Mesenchymal stem cell (in vitro differentiated cells and primary cell): Measurements from ENCODE around the gene PRR35.

Experiments
- DNase-seq: peaks from one replicate; pipeline ENCODE4 v3.0.0-alpha.2; 2013
- H2AFZ ChIP-seq: one replicate; pipeline ENCODE4 v1.6.1; 2013; ENCODE audit warnings: low read depth, mild to moderate bottlenecking, control low read depth, inconsistent platforms, low read length, moderate library complexity
- H2AK5ac ChIP-seq: 2 replicates; pipeline ENCODE4 v1.6.1; 2013; ENCODE audit warnings: low read length, moderate library complexity, mild to moderate bottlenecking, inconsistent platforms; ENCODE audit not compliant: severe bottlenecking
- H2BK120ac ChIP-seq: one replicate; pipeline ENCODE4 v1.6.1; 2013; ENCODE audit warnings: low read depth, mild to moderate bottlenecking, inconsistent platforms, low read length, moderate library complexity
- H2BK12ac ChIP-seq, 2 experiments: one replicate each; pipeline ENCODE4 v1.6.1; 2013; ENCODE audit warnings: inconsistent platforms in 2 of 2, low read length in 2 of 2, mild to moderate bottlenecking in 2 of 2, moderate library complexity in 2 of 2, control low read depth in 1 of 2
- H2BK15ac ChIP-seq: one replicate; pipeline ENCODE4 v1.6.1; 2013; ENCODE audit warnings: mild to moderate bottlenecking, low read depth, inconsistent platforms; ENCODE audit not compliant: poor library complexity, severe bottlenecking
- H2BK5ac ChIP-seq: 2 replicates; pipeline ENCODE4 v1.6.1; 2013; ENCODE audit warnings: low read depth, mild to moderate bottlenecking, low read length, control low read depth, inconsistent platforms; ENCODE audit not compliant: poor library complexity, severe bottlenecking
- H3K14ac ChIP-seq, 2 experiments: one replicate each; pipeline ENCODE4 v1.6.1; 2013; ENCODE audit warnings: inconsistent platforms in 2 of 2, low read length in 2 of 2, control low read depth in 1 of 2, mild to moderate bottlenecking in 1 of 2, moderate library complexity in 1 of 2
- H3K18ac ChIP-seq, 2 experiments: one replicate each; pipeline ENCODE4 v1.6.1; 2013; ENCODE audit warnings: inconsistent platforms in 2 of 2, low read length in 2 of 2, control low read depth in 1 of 2, low read depth in 1 of 2, mild to moderate bottlenecking in 1 of 2
- H3K23ac ChIP-seq, 2 experiments: one replicate each; pipeline ENCODE4 v1.6.1; 2013; ENCODE audit warnings: inconsistent platforms in 2 of 2, low read length in 2 of 2, mild to moderate bottlenecking in 2 of 2, moderate library complexity in 2 of 2, control low read depth in 1 of 2
- H3K27ac ChIP-seq: 2 replicates; pipeline ENCODE4 v1.5.1; 2013; ENCODE audit warnings: mild to moderate bottlenecking, moderate library complexity, low read length, control low read depth, inconsistent platforms; ENCODE audit not compliant: poor library complexity, severe bottlenecking
- H3K27me3 ChIP-seq, 2 experiments: 2 replicates each; pipeline versions ENCODE4 v1.6.1 to v1.7.0; 2013; ENCODE audit warnings: low read length in 2 of 2, mild to moderate bottlenecking in 2 of 2, moderate library complexity in 2 of 2, control low read depth in 1 of 2, inconsistent platforms in 1 of 2; ENCODE audit not compliant: control insufficient read depth in 1 of 2, insufficient read depth in 1 of 2
- H3K36me3 ChIP-seq, 2 experiments: 2 replicates each; pipeline versions ENCODE4 v1.6.1 to v1.7.0; 2013; ENCODE audit warnings: low read length in 2 of 2, control low read depth in 1 of 2, inconsistent platforms in 1 of 2, low read depth in 1 of 2, mild to moderate bottlenecking in 1 of 2; ENCODE audit not compliant: insufficient read depth in 2 of 2, control insufficient read depth in 1 of 2
- H3K4ac ChIP-seq, 2 experiments: one replicate each; pipeline ENCODE4 v1.6.1; 2013; ENCODE audit warnings: inconsistent platforms in 2 of 2, low read length in 2 of 2, mild to moderate bottlenecking in 2 of 2, moderate library complexity in 2 of 2, control low read depth in 1 of 2, low read depth in 1 of 2
- H3K4me1 ChIP-seq: 2 replicates; pipeline ENCODE4 v1.6.1; 2013; ENCODE audit warnings: low read depth, low read length, control low read depth; ENCODE audit not compliant: control insufficient read depth, insufficient read depth
- H3K4me2 ChIP-seq: 2 replicates; pipeline ENCODE4 v1.6.1; 2013; ENCODE audit warnings: low read length, mild to moderate bottlenecking, inconsistent platforms; ENCODE audit not compliant: poor library complexity, severe bottlenecking
- H3K4me3 ChIP-seq, 2 experiments: 2 replicates each; pipeline versions ENCODE4 v1.5.1 to v1.7.0; 2013; ENCODE audit warnings: low read length in 2 of 2, mild to moderate bottlenecking in 2 of 2, control low read depth in 1 of 2, low read depth in 1 of 2; ENCODE audit not compliant: insufficient read depth in 1 of 2
- H3K79me1 ChIP-seq: replicated peaks from 2 replicates; pipeline ENCODE4 v1.6.1; 2013; ENCODE audit warnings: mild to moderate bottlenecking, control low read depth, low read length, inconsistent platforms; ENCODE audit not compliant: poor library complexity, severe bottlenecking
- H3K9ac ChIP-seq: 2 replicates; pipeline ENCODE4 v1.7.0; 2013; ENCODE audit warnings: mild to moderate bottlenecking, low read length, moderate library complexity
- H3K9me3 ChIP-seq: 2 replicates; pipeline ENCODE4 v1.7.0; 2013; ENCODE audit warnings: mild to moderate bottlenecking, low read length; ENCODE audit not compliant: control insufficient read depth
- H4K8ac ChIP-seq: one replicate; pipeline ENCODE4 v1.6.1; 2013; ENCODE audit warnings: inconsistent platforms, mild to moderate bottlenecking, low read length, moderate library complexity
- H4K91ac ChIP-seq: one replicate; pipeline ENCODE4 v1.6.1; 2013; ENCODE audit warnings: mild to moderate bottlenecking, low read length, inconsistent platforms
- WGBS: methylation state at CpG from one replicate; pipeline ENCODE4 v1.1.7; 2013; ENCODE audit warnings: mixed read lengths; 5-methylcytosine and 5-hydroxymethylcytosine counted together

Gene PRR35

GRCh38 chr16:589658-590187 is 29.5 kb downstream of the PRR35 start, which contains the start of gene RAB40C:
RAB40C (plus strand) TSS chr16:590066; CDS start chr16:590292, 226 bp downstream.
- H2AK5ac ChIP-seq, result no peak within 1 kb of the TSS
- H4K91ac ChIP-seq, result peak within 1 kb of the TSS; percentile 92
- peak within 1 kb of the TSS; percentile 64 to 88 for H3K4ac ChIP-seq
- H3K14ac ChIP-seq, result peak within 1 kb of the TSS in 1 of 2 experiments; percentile 98
- H3K18ac ChIP-seq, result peak within 1 kb of the TSS; percentile 96 to 100
- peaks cover 59% of the 10 kb centered on the region for H3K4me1 ChIP-seq
- H3K4me3 ChIP-seq, result peak within 1 kb of the TSS; percentile 89 to 97
- peak; percentile 97 for DNase-seq
- peak within 1 kb of the TSS; percentile 90 for H2BK15ac ChIP-seq
- H3K4me2 ChIP-seq, result peak within 1 kb of the TSS; percentile 95
- H3K27ac ChIP-seq, result peak within 1 kb of the TSS; percentile 91
- H3K9ac ChIP-seq, result peak within 1 kb of the TSS; percentile 95
- peak within 1 kb of the TSS in 1 of 2 experiments; percentile 81 for H3K23ac ChIP-seq
- under 1% methylated on average over 16 of the region's 67 CpGs for WGBS
- H3K36me3 ChIP-seq, result peaks cover 0 to 16% of the 10 kb centered on the region in 2 experiments
- H4K8ac ChIP-seq, result peak within 1 kb of the TSS; percentile 98
- H3K79me1 ChIP-seq, result peaks cover 34% of the 10 kb centered on the region
- H3K27me3 ChIP-seq, result no peaks in the 10 kb centered on the region
- peak within 1 kb of the TSS; percentile 91 for H2AFZ ChIP-seq
- H3K9me3 ChIP-seq, result no peaks in the 10 kb centered on the region
- H2BK12ac ChIP-seq, result peak within 1 kb of the TSS; percentile 52 to 89
- peak within 1 kb of the TSS; percentile 95 for H2BK5ac ChIP-seq
- H2BK120ac ChIP-seq, result peak within 1 kb of the TSS; percentile 90

- H2BK5ac ChIP-seq, result no peak overlapping the region
- H3K4ac ChIP-seq, result peak overlapping the region; percentile 15 to 75
- H2BK12ac ChIP-seq, result peak overlapping the region in 1 of 2 experiments; percentile 57
- H4K91ac ChIP-seq, result peak overlapping the region; percentile 28
- peak overlapping the region; percentile 65 to 89 for H3K18ac ChIP-seq
- H3K36me3 ChIP-seq, result peaks cover 0 to 16% of the 10 kb centered on the region in 2 experiments
- peak overlapping the region; percentile 95 for H3K4me2 ChIP-seq
- H3K23ac ChIP-seq, result peak overlapping the region in 1 of 2 experiments; percentile 81
- 1% methylated on average over 49 of the region's 71 CpGs for WGBS
- peak overlapping the region; percentile 29 for H2AFZ ChIP-seq
- H2AK5ac ChIP-seq, result no peak overlapping the region
- H3K9me3 ChIP-seq, result no peaks in the 10 kb centered on the region
- peaks cover 38% of the 10 kb centered on the region for H3K79me1 ChIP-seq
- no peaks in the 10 kb centered on the region for H3K27me3 ChIP-seq
- H3K4me1 ChIP-seq, result peaks cover 57% of the 10 kb centered on the region
- peak overlapping the region; percentile 92 for H3K9ac ChIP-seq
- H3K27ac ChIP-seq, result no peak overlapping the region
- H3K14ac ChIP-seq, result peak overlapping the region in 1 of 2 experiments; percentile 94
- H4K8ac ChIP-seq, result peak overlapping the region; percentile 14
- peak overlapping the region; percentile 38 for H2BK15ac ChIP-seq
- DNase-seq, result peak; percentile 60
- H3K4me3 ChIP-seq, result peak overlapping the region; percentile 84 to 97
- no peak overlapping the region for H2BK120ac ChIP-seq
These were observed 30.1 kb downstream of the PRR35 start for GRCh38 chr16:590188-590814.

- Histone ChIP-seq H3K36me3 (peaks cover 0 to 16% of the 10 kb centered on the region in 2 experiments), H2AFZ (no peak overlapping the region), H3K4me2 (peak overlapping the region; percentile 95), H2AK5ac (no peak overlapping the region), H3K4me1 (peaks cover 53% of the 10 kb centered on the region), H3K27ac (no peak overlapping the region), H3K9ac (peak overlapping the region; percentile 92), H2BK5ac (no peak overlapping the region), H3K27me3 (no peaks in the 10 kb centered on the region), H3K79me1 (peaks cover 39% of the 10 kb centered on the region), H3K4ac (no peak overlapping the region), H2BK15ac (no peak overlapping the region), H4K91ac (no peak overlapping the region), H3K14ac (peak overlapping the region in 1 of 2 experiments; percentile 94), H4K8ac (no peak overlapping the region), H3K18ac (no peak overlapping the region), H3K9me3 (no peaks in the 10 kb centered on the region), H3K4me3 (peak overlapping the region; percentile 84 to 97), H3K23ac (no peak overlapping the region), H2BK12ac (no peak overlapping the region), H2BK120ac (no peak overlapping the region)
- DNase-seq, result no peak
- WGBS, result 83% methylated on average over 10 of the region's 10 CpGs
These were observed 30.6 kb downstream of the PRR35 start for GRCh38 chr16:590815-591200.

- Histone ChIP-seq H4K8ac (no peak overlapping the region), H3K18ac (no peak overlapping the region), H3K9ac (peak overlapping the region; percentile 92), H4K91ac (no peak overlapping the region), H2BK12ac (no peak overlapping the region), H3K4me2 (no peak overlapping the region), H2AFZ (no peak overlapping the region), H3K14ac (no peak overlapping the region), H3K4me3 (peak overlapping the region in 1 of 2 experiments; percentile 97), H2BK120ac (no peak overlapping the region), H3K23ac (no peak overlapping the region), H2AK5ac (no peak overlapping the region), H3K27me3 (no peaks in the 10 kb centered on the region), H3K4ac (no peak overlapping the region), H3K9me3 (no peaks in the 10 kb centered on the region), H3K79me1 (peaks cover 43% of the 10 kb centered on the region), H3K36me3 (peaks cover 0 to 20% of the 10 kb centered on the region in 2 experiments), H2BK5ac (no peak overlapping the region), H3K4me1 (peaks cover 56% of the 10 kb centered on the region), H2BK15ac (no peak overlapping the region), H3K27ac (no peak overlapping the region)
- DNase-seq, result no peak
- 92% methylated on average over 5 of the region's 8 CpGs for WGBS
These were observed 31.0 kb downstream of the PRR35 start for GRCh38 chr16:591231-591630.
